Neural progenitor cell (in vitro differentiated cells): ENCODE results near the gene CPLX3. TPM values are rescaled to one million over a fixed set of nuclear protein-coding genes. Genes with fewer than 3 reads are reported as not detected.
A peak's percentile ranks its signal among the peaks of the same experiment; 100 is the strongest.

Source experiments
- DNase-seq: peaks from one replicate; pipeline ENCODE4 v3.0.0-alpha.2; 2016; ENCODE audit warnings: low spot score
- H2AFZ ChIP-seq: fragments of 200-600 bp; sonication (generic); replicated peaks from 2 replicates; pipeline ENCODE4 v1.6.1; 2016; ENCODE audit warnings: antibody characterized with exemption
- H3F3A ChIP-seq: fragments of 200-600 bp; sonication (generic); 2 replicates; pipeline ENCODE4 v1.6.1; 2016; ENCODE audit warnings: antibody characterized with exemption, low read depth
- H3K27ac ChIP-seq: fragments of 200-600 bp; sonication (generic); 2 replicates; pipeline ENCODE4 v1.5.1; 2016; ENCODE audit warnings: mild to moderate bottlenecking
- H3K27me3 ChIP-seq: fragments of 200-600 bp; sonication (generic); 2 replicates; pipeline ENCODE4 v1.6.1; 2016; ENCODE audit warnings: mild to moderate bottlenecking, moderate library complexity
- H3K36me3 ChIP-seq: fragments of 200-600 bp; sonication (generic); 2 replicates; pipeline ENCODE4 v1.5.1; 2016
- H3K4me1 ChIP-seq: fragments of 200-600 bp; sonication (generic); 2 replicates; pipeline ENCODE4 v1.6.1; 2016; ENCODE audit warnings: mixed run types
- H3K4me2 ChIP-seq: fragments of 200-600 bp; sonication (generic); 2 replicates; pipeline ENCODE4 v1.6.1; 2016
- H3K4me3 ChIP-seq: fragments of 200-600 bp; sonication (generic); 2 replicates; pipeline ENCODE4 v1.5.1; 2016
- H3K79me2 ChIP-seq: fragments of 200-600 bp; sonication (generic); 2 replicates; pipeline ENCODE4 v1.6.1; 2016; ENCODE audit warnings: low read depth
- H3K9ac ChIP-seq: fragments of 200-600 bp; sonication (generic); 2 replicates; pipeline ENCODE4 v1.6.1; 2016
- H3K9me3 ChIP-seq: fragments of 200-600 bp; sonication (generic); 2 replicates; pipeline ENCODE4 v1.5.1; 2016; ENCODE audit warnings: low read depth
- H4K20me1 ChIP-seq: fragments of 200-600 bp; sonication (generic); 2 replicates; pipeline ENCODE4 v1.6.1; 2016; ENCODE audit warnings: low read depth
- H3K27ac Mint-ChIP-seq: 3 replicates; pipeline ENCODE4 v1.8.0; 2021; ENCODE audit warnings: mixed read lengths
- H3K27me3 Mint-ChIP-seq: 2 replicates; pipeline ENCODE4 v1.8.0; 2022; ENCODE audit warnings: low read depth, mild to moderate bottlenecking, inconsistent platforms, moderate library complexity, mixed read lengths; ENCODE audit not compliant: insufficient read depth
- H3K36me3 Mint-ChIP-seq: 3 replicates; pipeline ENCODE4 v1.8.0; 2021; ENCODE audit warnings: mixed read lengths
- H3K4me1 Mint-ChIP-seq: 3 replicates; pipeline ENCODE4 v1.8.0; 2021; ENCODE audit warnings: mixed read lengths
- H3K4me3 Mint-ChIP-seq: 3 replicates; pipeline ENCODE4 v1.8.0; 2021; ENCODE audit warnings: mild to moderate bottlenecking, moderate library complexity, mixed read lengths
- H3K9me3 Mint-ChIP-seq: 3 replicates; pipeline ENCODE4 v1.8.0; 2020; ENCODE audit warnings: mixed read lengths
- EZH2 ChIP-seq: fragments of 200-600 bp; sonication (generic); IDR thresholded peaks from 2 replicates; pipeline ENCODE4 v1.6.1; 2017; ENCODE audit warnings: antibody characterized with exemption, mild to moderate bottlenecking, moderate library complexity
- EZH2phosphoT487 ChIP-seq: fragments of 200-600 bp; sonication (generic); IDR thresholded peaks from 2 replicates; pipeline ENCODE4 v1.6.1; 2017; ENCODE audit warnings: antibody characterized with exemption
- total RNA-seq: library from RNA; depleted of rRNA; stranded (reverse); fragments of >200 nt; gene quantifications from 2 replicates; pipeline ENCODE4 v1.2.3, GENCODE V29; 2015; ENCODE audit warnings: low replicate concordance
- TF ChIP-seq, protein P1 (sequence below): fragments of 200-600 bp; sonication (generic); IDR thresholded peaks from 2 replicates; pipeline ENCODE4 v1.5.1; 2017; ENCODE audit warnings: antibody characterized with exemption, mild to moderate bottlenecking

CPLX3 gene
- total RNA-seq, 1 donor from 2014 or later = not detected

DNA sequence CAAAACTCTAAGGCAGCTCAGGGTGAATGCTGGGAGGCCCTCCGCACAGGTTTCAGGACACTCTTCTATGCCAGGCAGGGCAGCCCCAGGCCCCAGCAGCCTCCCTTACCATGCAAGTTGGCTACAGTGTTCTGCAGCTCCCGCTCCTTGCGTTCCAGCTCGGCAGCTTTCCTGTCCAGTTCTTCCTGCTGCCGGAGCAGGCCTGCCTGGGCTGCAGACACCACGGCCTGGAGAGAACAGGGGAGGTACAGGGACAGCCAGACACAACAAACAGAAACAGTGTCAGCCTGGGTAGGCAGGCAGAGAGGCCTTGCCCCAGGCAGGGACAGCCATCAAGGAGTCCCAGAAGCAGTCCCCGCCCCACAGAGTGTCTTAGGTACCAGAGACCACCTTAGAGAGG is 25.5 kb downstream of the CPLX3 start:
- H3F3A ChIP-seq = no peaks in the 10 kb centered on the region
- no peaks in the 10 kb centered on the region for H3K9me3 ChIP-seq
- TF ChIP-seq EZH2phosphoT487 (no peak), EZH2 (no peak)
- TF ChIP-seq, protein P1, sequence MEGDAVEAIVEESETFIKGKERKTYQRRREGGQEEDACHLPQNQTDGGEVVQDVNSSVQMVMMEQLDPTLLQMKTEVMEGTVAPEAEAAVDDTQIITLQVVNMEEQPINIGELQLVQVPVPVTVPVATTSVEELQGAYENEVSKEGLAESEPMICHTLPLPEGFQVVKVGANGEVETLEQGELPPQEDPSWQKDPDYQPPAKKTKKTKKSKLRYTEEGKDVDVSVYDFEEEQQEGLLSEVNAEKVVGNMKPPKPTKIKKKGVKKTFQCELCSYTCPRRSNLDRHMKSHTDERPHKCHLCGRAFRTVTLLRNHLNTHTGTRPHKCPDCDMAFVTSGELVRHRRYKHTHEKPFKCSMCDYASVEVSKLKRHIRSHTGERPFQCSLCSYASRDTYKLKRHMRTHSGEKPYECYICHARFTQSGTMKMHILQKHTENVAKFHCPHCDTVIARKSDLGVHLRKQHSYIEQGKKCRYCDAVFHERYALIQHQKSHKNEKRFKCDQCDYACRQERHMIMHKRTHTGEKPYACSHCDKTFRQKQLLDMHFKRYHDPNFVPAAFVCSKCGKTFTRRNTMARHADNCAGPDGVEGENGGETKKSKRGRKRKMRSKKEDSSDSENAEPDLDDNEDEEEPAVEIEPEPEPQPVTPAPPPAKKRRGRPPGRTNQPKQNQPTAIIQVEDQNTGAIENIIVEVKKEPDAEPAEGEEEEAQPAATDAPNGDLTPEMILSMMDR = no peak
- no peaks in the 10 kb centered on the region for H3K9me3 Mint-ChIP-seq
- no peak overlapping the region for H3K4me3 ChIP-seq
- H3K27ac ChIP-seq = no peak overlapping the region
- H3K27me3 Mint-ChIP-seq = peaks cover 3% of the 10 kb centered on the region
- H3K27me3 ChIP-seq = no peaks in the 10 kb centered on the region
- peaks cover 11% of the 10 kb centered on the region for H3K4me1 Mint-ChIP-seq
- H3K9ac ChIP-seq = no peak overlapping the region
- peaks cover 16% of the 10 kb centered on the region for H3K36me3 Mint-ChIP-seq
- H3K4me3 Mint-ChIP-seq = no peak overlapping the region
- no peaks in the 10 kb centered on the region for H3K36me3 ChIP-seq
- H2AFZ ChIP-seq = no peak overlapping the region
- no peak overlapping the region for H3K27ac Mint-ChIP-seq
- DNase-seq = no peak
- no peaks in the 10 kb centered on the region for H3K4me1 ChIP-seq
- peaks cover 8% of the 10 kb centered on the region for H4K20me1 ChIP-seq
- H3K4me2 ChIP-seq = no peak overlapping the region
- no peaks in the 10 kb centered on the region for H3K79me2 ChIP-seq

DNA sequence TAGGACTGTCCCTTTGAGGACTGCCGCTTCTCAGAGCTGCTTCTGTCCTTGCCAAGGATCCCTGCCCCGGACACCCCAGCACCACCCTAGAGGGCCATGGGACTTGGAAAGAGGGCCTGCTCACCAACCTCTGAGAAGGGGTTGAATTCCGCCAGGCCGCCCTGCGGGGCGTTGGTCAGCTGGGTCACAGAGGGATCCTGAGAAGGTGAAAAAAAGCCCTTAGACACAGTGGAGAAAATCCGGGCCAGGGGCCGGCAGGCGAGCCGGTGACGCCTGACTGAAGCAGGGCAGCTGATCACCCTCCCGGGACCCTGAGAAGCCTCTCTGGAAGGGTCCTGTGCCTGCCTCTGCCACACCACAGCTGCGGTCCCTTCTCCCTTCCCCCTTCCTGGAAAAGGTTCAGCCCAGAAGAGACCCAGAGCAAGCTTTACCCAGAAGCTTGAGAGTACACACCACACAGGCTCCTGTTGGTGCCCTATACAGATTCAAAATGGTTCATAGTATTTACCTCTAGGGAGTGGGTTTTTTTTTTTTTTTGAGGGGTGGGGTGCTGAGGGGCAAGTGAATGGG is 28.1 kb downstream of the CPLX3 start:
- no peak for DNase-seq
- no peaks in the 10 kb centered on the region for H3K4me1 ChIP-seq

DNA sequence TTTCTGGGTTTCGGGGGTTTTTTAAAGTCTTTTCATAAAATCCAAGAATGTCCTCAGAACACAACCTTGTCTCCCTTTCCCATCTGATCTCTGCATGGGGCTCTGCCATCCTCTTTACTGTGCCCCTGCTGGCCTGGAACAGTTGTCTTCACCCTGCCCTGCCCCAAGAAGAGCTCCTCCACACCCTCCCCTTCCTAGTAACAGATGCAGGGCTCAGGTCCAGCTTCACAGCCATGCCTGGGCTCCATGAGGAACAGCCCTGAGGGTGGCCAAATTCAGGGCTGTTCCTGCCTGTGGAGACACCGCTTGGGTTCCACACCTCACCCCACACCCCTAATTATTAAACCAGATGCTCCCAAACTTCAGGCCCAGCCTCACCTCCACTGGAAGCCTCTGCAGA is 29.4 kb downstream of the CPLX3 start:
- H4K20me1 ChIP-seq = peaks cover 13% of the 10 kb centered on the region
- H3K4me3 Mint-ChIP-seq = no peak overlapping the region
- H3K9me3 ChIP-seq = no peaks in the 10 kb centered on the region
- no peaks in the 10 kb centered on the region for H3K4me1 ChIP-seq
- H2AFZ ChIP-seq = no peak overlapping the region
- no peak for TF ChIP-seq EZH2
- TF ChIP-seq, protein P1 = no peak
- no peak for TF ChIP-seq EZH2phosphoT487
- no peak overlapping the region for H3K9ac ChIP-seq
- no peaks in the 10 kb centered on the region for H3K36me3 ChIP-seq
- H3K4me1 Mint-ChIP-seq = peaks cover 7% of the 10 kb centered on the region
- H3K27me3 ChIP-seq = no peaks in the 10 kb centered on the region
- no peaks in the 10 kb centered on the region for H3K9me3 Mint-ChIP-seq
- no peak overlapping the region for H3K27ac ChIP-seq
- H3K4me2 ChIP-seq = no peak overlapping the region
- H3K27me3 Mint-ChIP-seq = peaks cover 3% of the 10 kb centered on the region
- no peaks in the 10 kb centered on the region for H3F3A ChIP-seq
- no peak for DNase-seq
- peak overlapping the region; percentile 74 for H3K27ac Mint-ChIP-seq
- peaks cover 9% of the 10 kb centered on the region for H3K79me2 ChIP-seq
- H3K4me3 ChIP-seq = no peak overlapping the region
- H3K36me3 Mint-ChIP-seq = peaks cover 9% of the 10 kb centered on the region

More for the DNA sequence above, 28.1 kb downstream of the CPLX3 start:
- H2AFZ ChIP-seq = no peak overlapping the region
- TF ChIP-seq, protein P1 = no peak
- TF ChIP-seq EZH2phosphoT487 (no peak), EZH2 (no peak)
- no peak overlapping the region for H3K27ac ChIP-seq
- no peaks in the 10 kb centered on the region for H3K27me3 ChIP-seq
- H3K4me2 ChIP-seq = no peak overlapping the region
- Mint-ChIP-seq H3K4me1 (peaks cover 7% of the 10 kb centered on the region), H3K27me3 (peaks cover 3% of the 10 kb centered on the region), H3K9me3 (no peaks in the 10 kb centered on the region), H3K36me3 (peaks cover 9% of the 10 kb centered on the region), H3K27ac (no peak overlapping the region), H3K4me3 (no peak overlapping the region)
- no peaks in the 10 kb centered on the region for H3K36me3 ChIP-seq
- no peak overlapping the region for H3K4me3 ChIP-seq
- H3K79me2 ChIP-seq = no peaks in the 10 kb centered on the region
- H3K9ac ChIP-seq = no peak overlapping the region
- no peaks in the 10 kb centered on the region for H3F3A ChIP-seq
- peaks cover 13% of the 10 kb centered on the region for H4K20me1 ChIP-seq
- no peaks in the 10 kb centered on the region for H3K9me3 ChIP-seq
